IMR-90 (cell line): Measurements from ENCODE around the gene MRTFB. TPM values are rescaled to one million over a fixed set of nuclear protein-coding genes. Genes with fewer than 3 reads are reported as not detected.

Experiments used
- ATAC-seq: fragments of 200-7000 bp; cut with Tn5 transposase; 2 replicates; pipeline ENCODE4 v1.9.1; 2020; ENCODE audit warnings: low read depth, mild to moderate bottlenecking, moderate library complexity
- BruUV-seq: library from RNA; stranded (reverse); fragments of 400-500 nt; replicated peaks from 2 replicates; lab custom pipeline; 2021; lab: Mats Ljungman, UMichigan
- CTCF ChIA-PET: fragments of 300-600 bp; formaldehyde crosslinking; extraction: SDS; loops from one replicate; lab custom pipeline; 2021; ENCODE audit warnings: antibody characterized with exemption; lab: Yijun Ruan, JAX
- POLR2A ChIA-PET: fragments of 300-600 bp; sonication (Branson Sonifier 250); formaldehyde crosslinking; loops from one replicate; lab custom pipeline; 2022; ENCODE audit warnings: antibody characterized with exemption; ENCODE audit not compliant: unreplicated experiment; lab: Charles Lee
- DNase-seq: peaks from one replicate; pipeline ENCODE4 v3.0.0; 2013
- H2AFZ ChIP-seq: replicated peaks from 2 replicates; pipeline ENCODE3; 2013; ENCODE audit warnings: low read length, mild to moderate bottlenecking; ENCODE audit not compliant: poor library complexity
- H2AK5ac ChIP-seq: 2 replicates; pipeline ENCODE4 v1.6.1; 2013; ENCODE audit warnings: low read depth, low read length, inconsistent platforms
- H2AK9ac ChIP-seq: replicated peaks from 2 replicates; pipeline ENCODE3; 2013; ENCODE audit warnings: mild to moderate bottlenecking, low read depth, low read length, moderate library complexity; ENCODE audit not compliant: poor library complexity
- H2BK120ac ChIP-seq: 2 replicates; pipeline ENCODE4 v1.6.1; 2013; ENCODE audit warnings: low read depth, low read length, inconsistent platforms
- H2BK15ac ChIP-seq: 3 replicates; pipeline ENCODE4 v1.6.1; 2013; ENCODE audit warnings: low read depth, low read length, inconsistent platforms
- H2BK20ac ChIP-seq: 2 replicates; pipeline ENCODE4 v1.6.1; 2013; ENCODE audit warnings: low read depth, mild to moderate bottlenecking, inconsistent platforms, low read length, moderate library complexity
- H2BK5ac ChIP-seq: 2 replicates; pipeline ENCODE4 v1.6.1; 2013; ENCODE audit warnings: mild to moderate bottlenecking, low read depth, low read length, inconsistent platforms; ENCODE audit not compliant: poor library complexity, severe bottlenecking
- H3K14ac ChIP-seq: replicated peaks from 2 replicates; pipeline ENCODE4 v1.6.1; 2013; ENCODE audit warnings: low read depth, low read length, inconsistent platforms
- H3K18ac ChIP-seq: 2 replicates; pipeline ENCODE4 v1.6.1; 2013; ENCODE audit warnings: low read depth, low read length, control low read depth
- H3K23ac ChIP-seq: 2 replicates; pipeline ENCODE4 v1.6.1; 2013; ENCODE audit warnings: low read depth, low read length, inconsistent platforms
- H3K27ac ChIP-seq: 2 replicates; pipeline ENCODE4 v1.5.1; 2013; ENCODE audit warnings: mild to moderate bottlenecking, control low read depth, low read length; ENCODE audit not compliant: insufficient read depth
- H3K27me3 ChIP-seq: 2 replicates; pipeline ENCODE4 v1.6.1; 2013; ENCODE audit warnings: low read length; ENCODE audit not compliant: control insufficient read depth, insufficient read depth
- H3K36me3 ChIP-seq: 2 replicates; pipeline ENCODE4 v1.6.1; 2013; ENCODE audit warnings: low read length, mixed read lengths; ENCODE audit not compliant: control insufficient read depth, insufficient read depth
- H3K4ac ChIP-seq: 2 replicates; pipeline ENCODE4 v1.6.1; 2013; ENCODE audit warnings: low read depth, low read length, inconsistent platforms
- H3K4me1 ChIP-seq: 2 replicates; pipeline ENCODE4 v1.6.1; 2013; ENCODE audit warnings: low read length, mixed read lengths; ENCODE audit not compliant: control insufficient read depth, insufficient read depth
- H3K4me2 ChIP-seq: 2 replicates; pipeline ENCODE4 v1.6.1; 2013; ENCODE audit warnings: low read depth, mild to moderate bottlenecking, control low read depth, low read length, moderate library complexity
- H3K4me3 ChIP-seq: 2 replicates; pipeline ENCODE4 v1.5.1; 2013; ENCODE audit warnings: low read depth, mild to moderate bottlenecking, control low read depth, low read length, moderate library complexity; ENCODE audit not compliant: insufficient read depth
- H3K56ac ChIP-seq: 2 replicates; pipeline ENCODE4 v1.6.1; 2013; ENCODE audit warnings: low read length, inconsistent platforms; ENCODE audit not compliant: insufficient read depth; ENCODE audit errors: extremely low read depth
- H3K79me1 ChIP-seq, 2 experiments: 2 replicates each; pipeline ENCODE4 v1.6.1; 2013; ENCODE audit warnings: low read length in 2 of 2, inconsistent platforms in 1 of 2, low read depth in 1 of 2
- H3K9ac ChIP-seq: 2 replicates; pipeline ENCODE4 v1.6.1; 2013; ENCODE audit warnings: low read depth, low read length, control low read depth
- H3K9me1 ChIP-seq: 2 replicates; pipeline ENCODE4 v1.6.1; 2013; ENCODE audit warnings: low read length, inconsistent platforms; ENCODE audit not compliant: insufficient read depth
- H3K9me3 ChIP-seq: 2 replicates; pipeline ENCODE4 v1.6.1; 2013; ENCODE audit warnings: low read length; ENCODE audit not compliant: control insufficient read depth, insufficient read depth
- H4K20me1 ChIP-seq: 2 replicates; pipeline ENCODE4 v1.6.1; 2013; ENCODE audit warnings: low read length, inconsistent platforms; ENCODE audit not compliant: insufficient read depth
- H4K5ac ChIP-seq: 2 replicates; pipeline ENCODE4 v1.6.1; 2013; ENCODE audit warnings: mild to moderate bottlenecking, low read depth, low read length, control low read depth
- H4K8ac ChIP-seq, 2 experiments: 2 replicates each; pipeline ENCODE4 v1.6.1; 2013; ENCODE audit warnings: low read depth in 2 of 2, low read length in 2 of 2, control low read depth in 1 of 2, inconsistent platforms in 1 of 2
- H4K91ac ChIP-seq: 2 replicates; pipeline ENCODE4 v1.6.1; 2013; ENCODE audit warnings: low read depth, low read length, inconsistent platforms; ENCODE audit not compliant: insufficient read depth
- FOS ChIP-seq: fragments of 150-350 bp; IDR thresholded peaks from 2 replicates; pipeline ENCODE4 v1.6.1; 2016; ENCODE audit warnings: low read depth, low read length
- MAFK ChIP-seq: IDR thresholded peaks from 2 replicates; pipeline ENCODE4 v1.6.1; 2012; ENCODE audit warnings: low read depth, low read length, improper control_type of control experiment
- MAZ ChIP-seq: IDR thresholded peaks from 2 replicates; pipeline ENCODE4 v1.6.1; 2012; ENCODE audit warnings: low read depth, mild to moderate bottlenecking, low read length, improper control_type of control experiment, moderate library complexity, borderline replicate concordance
- MXI1 ChIP-seq: IDR thresholded peaks from 2 replicates; pipeline ENCODE4 v1.6.1; 2012; ENCODE audit warnings: low read depth, mild to moderate bottlenecking, low read length, moderate library complexity, borderline replicate concordance
- NFE2L2 ChIP-seq: fragments of 150-350 bp; IDR thresholded peaks from 2 replicates; pipeline ENCODE4 v1.6.1; 2016; ENCODE audit warnings: low read depth, mild to moderate bottlenecking, low read length
- POLR2A ChIP-seq: IDR thresholded peaks from 2 replicates; pipeline ENCODE4 v1.6.1; 2012; ENCODE audit warnings: mild to moderate bottlenecking, low read depth, low read length
- WGBS, 2 experiments: methylation state at CpG; one replicate each; pipeline versions ENCODE4 v1.1.5 to v1.1.7; 2013; ENCODE audit warnings: missing lambda C conversion rate in 2 of 2; ENCODE audit not compliant: insufficient read length in 1 of 2; ENCODE audit errors: extremely low coverage in 2 of 2; 5-methylcytosine and 5-hydroxymethylcytosine counted together
- dilution Hi-C: fragments of 300-500 bp; cut with HindIII; formaldehyde crosslinking; loops from one replicate; pipeline ENCODE4 v1.14.3; 2018; ENCODE audit warnings: low sequenced_read_pairs; ENCODE audit not compliant: unreplicated experiment
- in situ Hi-C: fragments of 300-500 bp; cut with MboI; formaldehyde crosslinking; loops from 3 replicates; pipeline ENCODE4 v1.14.3; 2019; ENCODE audit warnings: low sequenced_read_pairs, inconsistent platforms, mixed read lengths
- intact Hi-C: fragments of 100-400 bp; cut with micrococcal nuclease; formaldehyde crosslinking; loops from 2 replicates; pipeline ENCODE4 v1.10.0; 2022
- polyA plus RNA-seq, 3 experiments: library from polyadenylated mRNA; depleted of rRNA; stranded (reverse); fragments of >200 nt; gene quantifications; 2 replicates each; pipeline ENCODE4 v1.2.3, GENCODE V29; 2012; ENCODE audit warnings: low replicate concordance in 1 of 3
- total RNA-seq: library from RNA; depleted of rRNA; stranded (reverse); fragments of >200 nt; gene quantifications from 2 replicates; pipeline ENCODE4 v1.2.3, GENCODE V29; 2012
- TF ChIP-seq, protein P1 (sequence below): conservative IDR thresholded peaks from 2 replicates; pipeline ENCODE4 v1.5.1; 2012; ENCODE audit warnings: mild to moderate bottlenecking, low read depth, low read length, improper control_type of control experiment

MRTFB gene
- total and polyA plus RNA-seq, 2 of the 4 experiments (the other 2 are of a cell fraction), result 4.4 to 5.4 TPM

GRCh38 chr16:14310519-14310991 lies 239.4 kb downstream of the MRTFB start:
- no peak overlapping the region; the same call in 1 of the 2 replicates for H3K14ac ChIP-seq
- WGBS, 2 experiments, result no CpG with 5 or more reads among the region's 10 CpGs
- H2AK9ac ChIP-seq, result peak overlapping the region; percentile 60
- H4K8ac ChIP-seq, result peak overlapping the region in 1 of 2 experiments; percentile 81; a peak in 2 of 4 replicates
- H3K36me3 ChIP-seq, result no peaks in the 10 kb centered on the region
- 0 out of 3 replicates have a peak overlapping the region, but pooled peaks have one; percentile 55 for H2BK15ac ChIP-seq
- H3K4ac ChIP-seq, result peak overlapping the region; percentile 82
- H2BK20ac ChIP-seq, result peak overlapping the region; percentile 43
- CTCF ChIA-PET, result interaction anchor here (0.6 to 1.1 kb wide), 3 partner anchors 24 to 52 kb away, joined by 3 read pairs; no protein-coding TSS in a partner anchor
- H2AFZ ChIP-seq, result peak overlapping the region; percentile 67
- intact Hi-C loops, result no loop called here
- no TSS peak for BruUV-seq
- H3K18ac ChIP-seq, result peak overlapping the region; percentile 15; the same call in 1 of the 2 replicates
- H3K79me1 ChIP-seq, result peaks cover 6 to 86% of the 10 kb centered on the region in 2 experiments; a peak in 3 of 4 replicates
- peak; percentile 38 for ATAC-seq
- H3K9me3 ChIP-seq, result no peaks in the 10 kb centered on the region
- H4K91ac ChIP-seq, result no peak overlapping the region
- dilution Hi-C loops, result no loop called here
- peak overlapping the region; percentile 71 for H2BK5ac ChIP-seq
- H3K4me3 ChIP-seq, result no peak overlapping the region
- DNase-seq, result peak; percentile 50
- H2AK5ac ChIP-seq, result no peak overlapping the region
- peak overlapping the region; percentile 45 for H3K9ac ChIP-seq
- TF ChIP-seq, protein P1, sequence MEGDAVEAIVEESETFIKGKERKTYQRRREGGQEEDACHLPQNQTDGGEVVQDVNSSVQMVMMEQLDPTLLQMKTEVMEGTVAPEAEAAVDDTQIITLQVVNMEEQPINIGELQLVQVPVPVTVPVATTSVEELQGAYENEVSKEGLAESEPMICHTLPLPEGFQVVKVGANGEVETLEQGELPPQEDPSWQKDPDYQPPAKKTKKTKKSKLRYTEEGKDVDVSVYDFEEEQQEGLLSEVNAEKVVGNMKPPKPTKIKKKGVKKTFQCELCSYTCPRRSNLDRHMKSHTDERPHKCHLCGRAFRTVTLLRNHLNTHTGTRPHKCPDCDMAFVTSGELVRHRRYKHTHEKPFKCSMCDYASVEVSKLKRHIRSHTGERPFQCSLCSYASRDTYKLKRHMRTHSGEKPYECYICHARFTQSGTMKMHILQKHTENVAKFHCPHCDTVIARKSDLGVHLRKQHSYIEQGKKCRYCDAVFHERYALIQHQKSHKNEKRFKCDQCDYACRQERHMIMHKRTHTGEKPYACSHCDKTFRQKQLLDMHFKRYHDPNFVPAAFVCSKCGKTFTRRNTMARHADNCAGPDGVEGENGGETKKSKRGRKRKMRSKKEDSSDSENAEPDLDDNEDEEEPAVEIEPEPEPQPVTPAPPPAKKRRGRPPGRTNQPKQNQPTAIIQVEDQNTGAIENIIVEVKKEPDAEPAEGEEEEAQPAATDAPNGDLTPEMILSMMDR, result peak; percentile 13; the same call in 1 of the 2 replicates
- TF ChIP-seq FOS (no peak), MAFK (peak; percentile 26; the same call in 1 of the 2 replicates), MXI1 (no peak), POLR2A (no peak), MAZ (no peak), NFE2L2 (peak; percentile 82)
- H3K23ac ChIP-seq, result no peak overlapping the region
- H3K9me1 ChIP-seq, result peaks cover 16% of the 10 kb centered on the region
- no peaks in the 10 kb centered on the region for H3K27me3 ChIP-seq
- in situ Hi-C loops, result no loop called here
- 0 out of 2 replicates have a peak overlapping the region, but pooled peaks have one; percentile 51 for H2BK120ac ChIP-seq
- peak overlapping the region; percentile 36 for H4K5ac ChIP-seq
- peak overlapping the region; percentile 60 for H3K27ac ChIP-seq
- H3K4me1 ChIP-seq, result peaks cover 35% of the 10 kb centered on the region
- POLR2A ChIA-PET, result no interaction called here
- H4K20me1 ChIP-seq, result peaks cover 64% of the 10 kb centered on the region
- H3K4me2 ChIP-seq, result peak overlapping the region; percentile 76
- no peak overlapping the region for H3K56ac ChIP-seq
